ENCODE measurements around the gene CHD2.

DNA sequence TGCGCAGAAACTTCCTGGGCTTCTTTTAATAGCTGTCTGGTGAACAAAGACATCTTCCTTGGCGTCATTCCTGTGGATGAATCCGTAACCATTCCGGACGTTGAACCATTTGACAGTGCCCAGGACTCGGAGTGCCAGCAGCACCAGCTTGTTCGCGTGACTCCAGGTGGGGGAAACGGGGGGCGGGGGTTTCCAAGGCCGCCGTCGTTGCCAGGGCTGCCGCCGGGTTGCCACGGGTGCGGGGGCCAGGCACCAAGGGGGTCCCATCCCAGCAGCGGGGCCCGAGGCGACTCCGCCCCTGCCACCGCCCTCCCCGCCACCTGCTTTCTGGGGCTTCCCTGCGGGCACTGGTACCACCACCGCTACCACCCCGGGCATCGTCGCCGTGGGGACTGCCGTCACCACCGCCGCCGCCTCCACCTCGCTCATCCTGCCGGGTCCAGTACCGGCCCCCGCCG is 166.1 kb downstream of the CHD2 start:
- TF ChIP-seq, protein P1, sequence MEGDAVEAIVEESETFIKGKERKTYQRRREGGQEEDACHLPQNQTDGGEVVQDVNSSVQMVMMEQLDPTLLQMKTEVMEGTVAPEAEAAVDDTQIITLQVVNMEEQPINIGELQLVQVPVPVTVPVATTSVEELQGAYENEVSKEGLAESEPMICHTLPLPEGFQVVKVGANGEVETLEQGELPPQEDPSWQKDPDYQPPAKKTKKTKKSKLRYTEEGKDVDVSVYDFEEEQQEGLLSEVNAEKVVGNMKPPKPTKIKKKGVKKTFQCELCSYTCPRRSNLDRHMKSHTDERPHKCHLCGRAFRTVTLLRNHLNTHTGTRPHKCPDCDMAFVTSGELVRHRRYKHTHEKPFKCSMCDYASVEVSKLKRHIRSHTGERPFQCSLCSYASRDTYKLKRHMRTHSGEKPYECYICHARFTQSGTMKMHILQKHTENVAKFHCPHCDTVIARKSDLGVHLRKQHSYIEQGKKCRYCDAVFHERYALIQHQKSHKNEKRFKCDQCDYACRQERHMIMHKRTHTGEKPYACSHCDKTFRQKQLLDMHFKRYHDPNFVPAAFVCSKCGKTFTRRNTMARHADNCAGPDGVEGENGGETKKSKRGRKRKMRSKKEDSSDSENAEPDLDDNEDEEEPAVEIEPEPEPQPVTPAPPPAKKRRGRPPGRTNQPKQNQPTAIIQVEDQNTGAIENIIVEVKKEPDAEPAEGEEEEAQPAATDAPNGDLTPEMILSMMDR (IDR thresholded peaks at IDR 0.05): no peak
- TF ChIP-seq POLR2A (IDR thresholded peaks at IDR 0.05) (no peak), POLR2AphosphoS5 (IDR thresholded peaks at IDR 0.05) (no peak)
